Spleen (tissue), 7 donors: ENCODE measurements around the gene POLN.

ENCODE experiments used
- POLR2A ChIP-seq, 3 donors: fragments of 450-650 bp; IDR thresholded peaks; one replicate each; pipeline ENCODE4 v1.5.1; 2017; ENCODE audit warnings: antibody characterized with exemption in 3 of 3, mild to moderate bottlenecking in 1 of 3
- TF ChIP-seq, protein P1 (sequence below), 11 experiments: fragments of 200-600 bp in 7 of 11; fragments of 450-650 bp in 4 of 11; sonication (generic) in 4 of 11; IDR thresholded peaks in 8 of 11; conservative IDR thresholded peaks in 3 of 11; 1 replicate in 7 of 11; 2 replicates in 4 of 11; pipeline versions ENCODE4 v1.4.0 to v1.8.0; 2016 to 2021; ENCODE audit warnings: antibody characterized with exemption in 11 of 11, inconsistent platforms in 4 of 11, mild to moderate bottlenecking in 1 of 11
- donor health status: DM: no; HTN: no; CAD: no; lungs with moderate emphysema.
- donor health status: DM: no; HTN: no; CAD: no.
- donor health status: DM: no; HTN: no; CAD: no.

DNA sequence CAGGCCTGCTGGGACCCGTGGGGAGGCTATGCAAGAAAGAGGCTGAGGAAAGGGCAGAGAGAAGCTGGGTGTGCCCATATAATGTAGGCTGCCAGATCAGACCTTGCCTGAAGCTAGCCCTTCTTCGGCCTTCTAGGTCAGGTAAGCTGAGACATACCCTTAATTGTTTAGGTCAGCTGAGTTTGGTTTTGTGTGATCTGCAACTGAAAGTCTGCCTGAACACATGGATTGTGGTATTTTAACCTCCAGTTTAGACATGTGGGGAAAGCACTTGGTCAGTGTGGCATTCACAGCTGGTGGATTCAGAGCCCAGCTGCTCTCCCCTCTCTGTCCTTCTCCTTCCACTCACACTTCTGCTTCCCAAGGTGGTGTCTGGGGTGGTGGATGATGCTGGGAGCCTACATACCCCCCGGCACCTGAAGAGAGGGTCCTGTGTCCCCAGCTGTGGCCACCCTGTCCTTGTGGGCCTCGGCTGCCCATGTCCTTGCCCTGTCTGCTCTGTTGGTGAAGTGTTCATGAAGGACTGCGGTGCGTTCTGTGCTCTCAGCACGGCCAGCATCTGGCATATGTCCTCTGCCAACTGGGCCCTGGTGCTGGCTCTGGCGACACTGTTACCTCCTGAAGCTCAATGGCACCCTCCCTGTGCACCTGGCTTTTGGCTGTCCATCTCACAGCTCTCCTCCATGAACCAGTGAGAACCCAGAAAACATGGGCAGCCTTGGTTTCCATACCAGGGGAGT, 100.7 kb downstream of the POLN start:
- TF ChIP-seq, protein P1, sequence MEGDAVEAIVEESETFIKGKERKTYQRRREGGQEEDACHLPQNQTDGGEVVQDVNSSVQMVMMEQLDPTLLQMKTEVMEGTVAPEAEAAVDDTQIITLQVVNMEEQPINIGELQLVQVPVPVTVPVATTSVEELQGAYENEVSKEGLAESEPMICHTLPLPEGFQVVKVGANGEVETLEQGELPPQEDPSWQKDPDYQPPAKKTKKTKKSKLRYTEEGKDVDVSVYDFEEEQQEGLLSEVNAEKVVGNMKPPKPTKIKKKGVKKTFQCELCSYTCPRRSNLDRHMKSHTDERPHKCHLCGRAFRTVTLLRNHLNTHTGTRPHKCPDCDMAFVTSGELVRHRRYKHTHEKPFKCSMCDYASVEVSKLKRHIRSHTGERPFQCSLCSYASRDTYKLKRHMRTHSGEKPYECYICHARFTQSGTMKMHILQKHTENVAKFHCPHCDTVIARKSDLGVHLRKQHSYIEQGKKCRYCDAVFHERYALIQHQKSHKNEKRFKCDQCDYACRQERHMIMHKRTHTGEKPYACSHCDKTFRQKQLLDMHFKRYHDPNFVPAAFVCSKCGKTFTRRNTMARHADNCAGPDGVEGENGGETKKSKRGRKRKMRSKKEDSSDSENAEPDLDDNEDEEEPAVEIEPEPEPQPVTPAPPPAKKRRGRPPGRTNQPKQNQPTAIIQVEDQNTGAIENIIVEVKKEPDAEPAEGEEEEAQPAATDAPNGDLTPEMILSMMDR (IDR thresholded peaks at IDR 0.05 in 8 of 11, conservative IDR thresholded peaks at IDR 0.05 in 3 of 11) = no peak
- no peak for TF ChIP-seq POLR2A (IDR thresholded peaks at IDR 0.05)
